HEK293 (cell line): ENCODE data around the gene MYO1D.
"Not testable (repeated sequence)": the region's sequence is repeated elsewhere in the genome, so short reads cannot be mapped to it uniquely, and the experiment has no call there.

ENCODE experiments used
- CTCF ChIA-PET: fragments of 350-600 bp; formaldehyde crosslinking; extraction: SDS; loops from one replicate; lab custom pipeline; 2021; ENCODE audit warnings: antibody characterized with exemption; lab: Yijun Ruan, JAX
- POLR2A ChIA-PET: fragments of 300-600 bp; formaldehyde crosslinking; extraction: SDS; loops from one replicate; lab custom pipeline; 2020; ENCODE audit warnings: antibody characterized with exemption, inconsistent platforms; lab: Yijun Ruan, JAX
- H3K27ac ChIP-seq: fragments of 200-500 bp; sonication (Bioruptor generic); 2 replicates; pipeline ENCODE4 v1.5.1; 2014; ENCODE audit warnings: low read depth, low read length, control low read depth, inconsistent platforms; ENCODE audit errors: extremely low read depth
- H3K36me3 ChIP-seq, 2 experiments: fragments of 200-500 bp in 1 of 2; sonication (Bioruptor generic) in 1 of 2; 1 replicate in 1 of 2; 2 replicates in 1 of 2; pipeline ENCODE4 v1.5.1; 2014 to 2017; ENCODE audit warnings: inconsistent platforms in 2 of 2, low read length in 2 of 2; ENCODE audit not compliant: control insufficient read depth in 2 of 2, insufficient read depth in 1 of 2
- H3K4me1 ChIP-seq: fragments of 200-500 bp; sonication (Bioruptor generic); 2 replicates; pipeline ENCODE4 v1.5.1; 2014; ENCODE audit warnings: mild to moderate bottlenecking, low read length, inconsistent platforms; ENCODE audit not compliant: control insufficient read depth, insufficient read depth
- H3K4me3 ChIP-seq: 2 replicates; pipeline ENCODE4 v1.5.1; 2011; ENCODE audit warnings: low read depth, mild to moderate bottlenecking, control low read depth, low read length, moderate library complexity
- H3K9me3 ChIP-seq: fragments of 200-500 bp; sonication (Bioruptor generic); 2 replicates; pipeline ENCODE4 v1.5.1; 2014; ENCODE audit warnings: low read depth, low read length, inconsistent platforms; ENCODE audit not compliant: control insufficient read depth, insufficient read depth
- GLIS2 ChIP-seq: fragments of 450-650 bp; formaldehyde crosslinking; IDR thresholded peaks from 2 replicates; pipeline ENCODE4 v1.5.1; 2016; ENCODE audit warnings: missing biosample characterization, missing genetic modification characterization
- MZF1 ChIP-seq: fragments of 450-650 bp; formaldehyde crosslinking; IDR thresholded peaks from 2 replicates; pipeline ENCODE4 v1.5.1; 2017; ENCODE audit warnings: missing biosample characterization, missing genetic modification characterization, borderline replicate concordance
- PATZ1 ChIP-seq: fragments of 450-650 bp; formaldehyde crosslinking; IDR thresholded peaks from 2 replicates; pipeline ENCODE4 v1.5.1; 2016; ENCODE audit warnings: missing biosample characterization, missing genetic modification characterization
- ZBTB11 ChIP-seq: fragments of 450-650 bp; formaldehyde crosslinking; conservative IDR thresholded peaks from 2 replicates; pipeline ENCODE4 v1.5.1; 2016; ENCODE audit warnings: low read depth, missing biosample characterization, missing genetic modification characterization
- ZBTB26 ChIP-seq: fragments of 450-650 bp; formaldehyde crosslinking; optimal IDR thresholded peaks from 2 replicates; pipeline ENCODE3; 2016; ENCODE audit warnings: missing biosample characterization, mild to moderate bottlenecking, missing genetic modification characterization
- ZEB2 ChIP-seq: fragments of 450-650 bp; formaldehyde crosslinking; IDR thresholded peaks from 2 replicates; pipeline ENCODE4 v1.5.1; 2016; ENCODE audit warnings: missing biosample characterization, missing genetic modification characterization
- ZNF146 ChIP-seq: fragments of 450-650 bp; formaldehyde crosslinking; IDR thresholded peaks from 2 replicates; pipeline ENCODE4 v1.5.1; 2016; ENCODE audit warnings: missing biosample characterization, missing genetic modification characterization
- ZNF18 ChIP-seq: fragments of 450-650 bp; formaldehyde crosslinking; IDR thresholded peaks from 2 replicates; pipeline ENCODE4 v1.5.1; 2016; ENCODE audit warnings: missing biosample characterization, missing genetic modification characterization
- ZNF202 ChIP-seq: fragments of 450-650 bp; formaldehyde crosslinking; IDR thresholded peaks from 2 replicates; pipeline ENCODE4 v1.5.1; 2016; ENCODE audit warnings: missing biosample characterization, missing genetic modification characterization, borderline replicate concordance
- ZNF24 ChIP-seq: fragments of 450-650 bp; formaldehyde crosslinking; IDR thresholded peaks from 2 replicates; pipeline ENCODE4 v1.5.1; 2016; ENCODE audit warnings: missing biosample characterization, missing genetic modification characterization
- ZNF280D ChIP-seq: fragments of 450-650 bp; formaldehyde crosslinking; IDR thresholded peaks from 2 replicates; pipeline ENCODE4 v1.5.1; 2016; ENCODE audit warnings: missing biosample characterization, missing genetic modification characterization
- ZNF398 ChIP-seq: fragments of 450-650 bp; formaldehyde crosslinking; IDR thresholded peaks from 2 replicates; pipeline ENCODE4 v1.5.1; 2017; ENCODE audit warnings: missing biosample characterization, missing genetic modification characterization
- ZNF580 ChIP-seq: fragments of 450-650 bp; formaldehyde crosslinking; IDR thresholded peaks from 2 replicates; pipeline ENCODE4 v1.5.1; 2016; ENCODE audit warnings: missing biosample characterization, missing genetic modification characterization
- ZNF660 ChIP-seq: fragments of 450-650 bp; IDR thresholded peaks from 2 replicates; pipeline ENCODE4 v1.5.1; 2018; ENCODE audit warnings: missing biosample characterization, mild to moderate bottlenecking, missing genetic modification characterization

MYO1D gene

GRCh38 chr17:32821987-32822934, 54.7 kb downstream of the MYO1D start:
- Histone ChIP-seq H3K27ac (peak overlapping the region; percentile 53; the same call in 1 of the 2 replicates), H3K4me3 (peak overlapping the region; percentile 44), H3K4me1 (peaks cover 10% of the 10 kb centered on the region)
- H3K36me3 ChIP-seq, H3K9me3 ChIP-seq, POLR2A ChIA-PET: not testable (repeated sequence)
- TF ChIP-seq MZF1 (tag by site-specific recombination): 0 out of 2 replicates have a peak, but pooled peaks have one; percentile 19
- TF ChIP-seq ZNF146 (tag by site-specific recombination): peak; percentile 100
- peak; percentile 44; the same call in 1 of the 2 replicates for TF ChIP-seq ZBTB11 (tag by site-specific recombination)
- TF ChIP-seq ZNF398 (tag by site-specific recombination): peak; percentile 23; the same call in 1 of the 2 replicates
- TF ChIP-seq GLIS2 (tag by site-specific recombination): peak; percentile 34; the same call in 1 of the 2 replicates
- 0 out of 2 replicates have a peak, but pooled peaks have one; percentile 34 for TF ChIP-seq ZNF24 (tag by site-specific recombination)
- TF ChIP-seq ZNF660 (tag by site-specific recombination): 0 out of 2 replicates have a peak, but pooled peaks have one; percentile 22
- TF ChIP-seq ZNF580 (tag by site-specific recombination): peak; percentile 89
- TF ChIP-seq ZNF202 (tag by site-specific recombination): 0 out of 2 replicates have a peak, but pooled peaks have one; percentile 43
- TF ChIP-seq ZNF18 (tag by site-specific recombination): peak; percentile 92
- 0 out of 2 replicates have a peak, but pooled peaks have one; percentile 16 for TF ChIP-seq ZEB2 (tag by site-specific recombination)
- TF ChIP-seq PATZ1 (tag by site-specific recombination): peak; percentile 26; the same call in 1 of the 2 replicates
- TF ChIP-seq ZNF280D: peak; percentile 93
- peak; percentile 42 for TF ChIP-seq ZBTB26 (tag by site-specific recombination)
- CTCF ChIA-PET: interaction anchor here (1.0 kb wide), 1 partner anchor 55 kb away, joined by 3 read pairs; the partner anchor contains the start of gene MYO1D
